ENCODE results near the gene FBXO30. TPM values are rescaled to one million over a fixed set of nuclear protein-coding genes. Genes with fewer than 3 reads are reported as not detected.

The FBXO30 gene
- total RNA-seq, 2 experiments from 2014 or later: 2.0 to 2.1 TPM

DNA sequence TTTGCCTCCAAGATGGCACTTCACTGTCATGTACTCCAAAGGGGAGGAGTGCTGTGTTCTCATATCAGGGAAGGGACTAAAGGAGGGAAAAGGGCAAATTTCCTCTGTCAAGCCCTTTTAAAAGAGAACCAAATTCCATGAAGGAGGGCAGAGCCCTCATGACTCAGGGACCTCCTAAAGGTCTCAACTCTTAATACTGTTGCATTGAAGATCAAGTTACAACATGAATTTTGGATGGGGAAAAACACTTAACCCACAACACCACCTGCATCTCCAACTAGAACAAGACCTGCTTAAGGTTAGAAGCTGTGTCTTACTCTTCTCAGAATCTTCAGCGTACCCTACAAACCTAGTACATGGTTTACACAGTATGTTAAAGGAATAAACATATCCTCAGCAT is 23.7 kb upstream of the FBXO30 start:
- intact Hi-C loops (cut with micrococcal nuclease): no loop called here
- peaks cover 7% of the 10 kb centered on the region for H3K4me1 Mint-ChIP-seq (ENCODE audit: low read depth)
- no peak for DNase-seq
- no peak overlapping the region for H3K27ac Mint-ChIP-seq
- no peaks in the 10 kb centered on the region for H3K36me3 Mint-ChIP-seq (ENCODE audit: low read depth)
- H3K27me3 Mint-ChIP-seq (ENCODE audit: low read depth): no peaks in the 10 kb centered on the region
- H3K4me3 Mint-ChIP-seq: no peak overlapping the region
- CTCF ChIA-PET: no interaction called here
- no peaks in the 10 kb centered on the region for H3K9me3 Mint-ChIP-seq

- CTCF ChIA-PET: no interaction called here
- no peaks in the 10 kb centered on the region for H3K9me3 Mint-ChIP-seq
- no peak overlapping the region for H3K27ac Mint-ChIP-seq
- intact Hi-C loops (cut with micrococcal nuclease): loop anchor here (1.0 kb wide), 2 partner anchors 13 to 22 kb away; partner anchors contain the start of gene FBXO30
- H3K4me3 Mint-ChIP-seq: no peak overlapping the region
- peaks cover 7% of the 10 kb centered on the region for H3K4me1 Mint-ChIP-seq (ENCODE audit: low read depth)
- no peak for DNase-seq
- H3K27me3 Mint-ChIP-seq (ENCODE audit: low read depth): no peaks in the 10 kb centered on the region
- H3K36me3 Mint-ChIP-seq (ENCODE audit: low read depth): no peaks in the 10 kb centered on the region
Measured at GRCh38 chr6:145836772-145837171, 22.2 kb upstream of the FBXO30 start.

DNA sequence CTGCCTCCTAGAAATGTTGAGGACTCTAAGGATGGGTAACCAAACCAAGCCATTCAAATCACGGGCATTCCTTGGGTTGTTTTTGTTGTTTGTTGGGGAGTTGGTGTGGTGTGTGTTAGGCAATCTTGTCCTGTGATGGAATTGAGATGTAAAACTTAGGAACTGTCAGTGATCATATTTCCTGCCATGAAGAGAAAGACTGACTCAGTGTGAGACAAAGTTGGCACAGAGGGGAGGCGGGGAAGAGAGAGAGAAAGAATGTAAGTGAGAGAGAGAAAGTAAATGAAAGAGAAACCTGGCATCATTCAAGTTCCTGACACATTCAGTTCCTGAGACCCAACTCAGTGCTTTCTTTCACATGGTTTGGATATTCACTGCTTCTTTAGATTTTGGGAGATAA is 21.6 kb upstream of the FBXO30 start:
- H3K4me1 Mint-ChIP-seq (ENCODE audit: low read depth): peaks cover 7% of the 10 kb centered on the region
- CTCF ChIA-PET: no interaction called here
- no peak overlapping the region for H3K4me3 Mint-ChIP-seq
- intact Hi-C loops (cut with micrococcal nuclease): loop anchor here (1.0 kb wide), 2 partner anchors 13 to 22 kb away; partner anchors contain the start of gene FBXO30
- H3K9me3 Mint-ChIP-seq: no peaks in the 10 kb centered on the region
- peak; percentile 39 for DNase-seq
- H3K36me3 Mint-ChIP-seq (ENCODE audit: low read depth): no peaks in the 10 kb centered on the region
- H3K27me3 Mint-ChIP-seq (ENCODE audit: low read depth): no peaks in the 10 kb centered on the region
- H3K27ac Mint-ChIP-seq: no peak overlapping the region

GRCh38 chr6:145830612-145831011 is 16.0 kb upstream of the FBXO30 start:
- Mint-ChIP-seq H3K4me3 (no peak overlapping the region), H3K27ac (no peak overlapping the region), H3K27me3 (ENCODE audit: low read depth) (no peaks in the 10 kb centered on the region), H3K9me3 (no peaks in the 10 kb centered on the region), H3K36me3 (ENCODE audit: low read depth) (peaks cover 2% of the 10 kb centered on the region), H3K4me1 (ENCODE audit: low read depth) (no peaks in the 10 kb centered on the region)
- intact Hi-C loops (cut with micrococcal nuclease): no loop called here
- CTCF ChIA-PET: no interaction called here
- no peak for DNase-seq

GRCh38 chr6:145829950-145830349 is 15.4 kb upstream of the FBXO30 start:
- no peaks in the 10 kb centered on the region for H3K27me3 Mint-ChIP-seq (ENCODE audit: low read depth)
- CTCF ChIA-PET: no interaction called here
- no peak overlapping the region for H3K4me3 Mint-ChIP-seq
- H3K4me1 Mint-ChIP-seq (ENCODE audit: low read depth): no peaks in the 10 kb centered on the region
- intact Hi-C loops (cut with micrococcal nuclease): loop anchor here (10.0 kb wide), 1 partner anchor 1245 kb away; no protein-coding TSS in a partner anchor
- DNase-seq: no peak
- no peak overlapping the region for H3K27ac Mint-ChIP-seq
- peaks cover 2% of the 10 kb centered on the region for H3K36me3 Mint-ChIP-seq (ENCODE audit: low read depth)
- no peaks in the 10 kb centered on the region for H3K9me3 Mint-ChIP-seq

- no peaks in the 10 kb centered on the region for H3K9me3 Mint-ChIP-seq
- no peaks in the 10 kb centered on the region for H3K4me1 Mint-ChIP-seq (ENCODE audit: low read depth)
- intact Hi-C loops (cut with micrococcal nuclease): loop anchor here (10.0 kb wide), 1 partner anchor 1244 kb away; no protein-coding TSS in a partner anchor
- CTCF ChIA-PET: no interaction called here
- peaks cover 2% of the 10 kb centered on the region for H3K36me3 Mint-ChIP-seq (ENCODE audit: low read depth)
- no peak overlapping the region for H3K27ac Mint-ChIP-seq
- no peaks in the 10 kb centered on the region for H3K27me3 Mint-ChIP-seq (ENCODE audit: low read depth)
- H3K4me3 Mint-ChIP-seq: no peak overlapping the region
- no peak for DNase-seq
Measured at GRCh38 chr6:145829102-145829501, 14.5 kb upstream of the FBXO30 start.

GRCh38 chr6:145824344-145824743 is 9.7 kb upstream of the FBXO30 start:
- CTCF ChIA-PET: no interaction called here
- DNase-seq: no peak
- Mint-ChIP-seq H3K36me3 (ENCODE audit: low read depth) (peaks cover 2% of the 10 kb centered on the region), H3K9me3 (no peaks in the 10 kb centered on the region), H3K27ac (no peak overlapping the region), H3K27me3 (ENCODE audit: low read depth) (no peaks in the 10 kb centered on the region), H3K4me3 (no peak overlapping the region), H3K4me1 (ENCODE audit: low read depth) (peaks cover 35% of the 10 kb centered on the region)
- intact Hi-C loops (cut with micrococcal nuclease): loop anchor here (10.0 kb wide), 1 partner anchor 1240 kb away; no protein-coding TSS in a partner anchor

DNA sequence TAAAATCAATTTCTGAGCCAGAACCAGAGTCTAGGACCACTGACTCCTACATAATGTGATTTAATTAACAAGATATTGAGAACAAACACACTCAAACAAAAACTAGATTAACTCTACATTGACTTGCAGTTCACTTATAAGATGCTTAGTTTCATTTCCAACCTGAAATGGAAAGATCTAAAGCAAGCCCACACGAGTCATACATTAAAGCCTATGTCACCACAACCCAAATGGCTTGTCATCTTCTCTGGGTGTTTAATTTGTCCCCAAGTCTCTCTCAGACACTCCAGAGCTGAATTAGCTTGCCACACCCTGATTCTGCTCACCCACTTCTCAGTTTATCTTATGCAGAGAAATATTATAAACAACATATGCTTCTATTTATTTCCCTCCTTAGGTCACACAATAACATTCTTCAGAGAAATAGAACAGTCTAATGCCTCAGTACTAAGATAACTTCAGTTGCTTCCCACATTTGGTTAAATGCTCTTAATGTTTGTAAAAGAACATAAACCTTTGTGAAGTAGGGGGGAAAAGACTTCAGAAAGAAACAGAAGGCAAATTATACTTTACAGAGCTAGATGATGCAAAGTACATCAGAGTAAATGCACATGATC is 8.8 kb upstream of the FBXO30 start:
- intact Hi-C loops (cut with micrococcal nuclease): loop anchor here (1.0 to 10.0 kb wide), 4 partner anchors 8 to 1239 kb away; no protein-coding TSS in a partner anchor
- DNase-seq: peak; percentile 22
- peaks cover 3% of the 10 kb centered on the region for H3K36me3 Mint-ChIP-seq (ENCODE audit: low read depth)
- H3K4me3 Mint-ChIP-seq: no peak overlapping the region
- CTCF ChIA-PET: no interaction called here
- H3K9me3 Mint-ChIP-seq: no peaks in the 10 kb centered on the region
- H3K27ac Mint-ChIP-seq: no peak overlapping the region
- H3K4me1 Mint-ChIP-seq (ENCODE audit: low read depth): peaks cover 37% of the 10 kb centered on the region
- H3K27me3 Mint-ChIP-seq (ENCODE audit: low read depth): no peaks in the 10 kb centered on the region

DNA sequence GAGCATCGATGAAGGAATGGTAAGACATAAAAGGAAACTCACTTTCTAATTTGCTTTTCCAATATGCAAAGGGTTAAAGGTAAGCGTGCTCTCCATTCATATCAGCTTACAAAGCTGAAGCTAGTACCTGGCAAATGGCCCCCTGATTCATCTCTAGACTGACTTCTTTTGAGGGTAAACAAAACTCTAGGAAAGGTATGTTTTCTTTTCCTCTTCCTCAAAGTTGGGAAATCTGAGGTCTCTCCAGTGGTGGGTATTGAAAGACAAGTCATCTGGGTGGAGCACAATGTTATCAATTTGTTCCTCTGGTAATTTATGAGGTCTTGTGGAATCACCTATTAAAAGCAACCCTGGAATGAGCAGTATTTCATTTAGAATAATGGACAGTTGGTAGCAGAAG is 7.9 kb upstream of the FBXO30 start:
- CTCF ChIA-PET: no interaction called here
- no peak overlapping the region for H3K4me3 Mint-ChIP-seq
- H3K36me3 Mint-ChIP-seq (ENCODE audit: low read depth): peaks cover 5% of the 10 kb centered on the region
- H3K4me1 Mint-ChIP-seq (ENCODE audit: low read depth): peaks cover 37% of the 10 kb centered on the region
- H3K27me3 Mint-ChIP-seq (ENCODE audit: low read depth): no peaks in the 10 kb centered on the region
- DNase-seq: no peak
- no peaks in the 10 kb centered on the region for H3K9me3 Mint-ChIP-seq
- intact Hi-C loops (cut with micrococcal nuclease): loop anchor here (2.0 to 10.0 kb wide), 2 partner anchors 1028 to 1238 kb away; no protein-coding TSS in a partner anchor
- no peak overlapping the region for H3K27ac Mint-ChIP-seq

DNA sequence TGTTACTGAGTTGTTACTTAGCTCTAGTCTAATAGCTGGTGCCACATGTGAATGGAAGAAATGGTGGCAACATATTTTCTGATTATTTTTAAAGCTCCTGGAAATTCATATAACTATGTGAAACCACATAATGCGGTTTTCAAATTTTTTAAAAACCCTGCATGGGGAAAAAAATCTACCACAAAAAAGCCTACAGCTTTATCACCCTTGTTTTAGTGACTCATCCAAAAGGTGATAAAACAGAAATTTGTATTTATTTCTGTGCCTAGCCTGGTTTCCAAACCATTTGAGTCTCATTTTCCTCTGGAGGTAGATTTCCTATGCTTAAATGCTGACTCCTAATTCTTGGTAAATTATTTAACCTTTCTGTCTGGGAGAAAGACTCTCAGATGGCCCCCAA is 5.4 kb upstream of the FBXO30 start:
- DNase-seq: no peak
- Mint-ChIP-seq H3K36me3 (ENCODE audit: low read depth) (peaks cover 6% of the 10 kb centered on the region), H3K4me3 (no peak overlapping the region), H3K9me3 (no peaks in the 10 kb centered on the region), H3K27ac (no peak overlapping the region), H3K4me1 (ENCODE audit: low read depth) (peaks cover 53% of the 10 kb centered on the region), H3K27me3 (ENCODE audit: low read depth) (no peaks in the 10 kb centered on the region)
- CTCF ChIA-PET: interaction anchor here (0.6 kb wide), 1 partner anchor 131 kb away, joined by 3 read pairs; no protein-coding TSS in a partner anchor
- intact Hi-C loops (cut with micrococcal nuclease): loop anchor here (5.0 to 10.0 kb wide), 2 partner anchors 1235 to 1478 kb away; no protein-coding TSS in a partner anchor

- no peak overlapping the region for H3K27ac Mint-ChIP-seq
- H3K9me3 Mint-ChIP-seq: no peaks in the 10 kb centered on the region
- CTCF ChIA-PET: no interaction called here
- H3K27me3 Mint-ChIP-seq (ENCODE audit: low read depth): no peaks in the 10 kb centered on the region
- intact Hi-C loops (cut with micrococcal nuclease): loop anchor here (5.0 kb wide), 1 partner anchor 1476 kb away; no protein-coding TSS in a partner anchor
- peaks cover 53% of the 10 kb centered on the region for H3K4me1 Mint-ChIP-seq (ENCODE audit: low read depth)
- peaks cover 6% of the 10 kb centered on the region for H3K36me3 Mint-ChIP-seq (ENCODE audit: low read depth)
- DNase-seq: no peak
- no peak overlapping the region for H3K4me3 Mint-ChIP-seq
Measured at GRCh38 chr6:145818796-145819195, 4.2 kb upstream of the FBXO30 start.

DNA sequence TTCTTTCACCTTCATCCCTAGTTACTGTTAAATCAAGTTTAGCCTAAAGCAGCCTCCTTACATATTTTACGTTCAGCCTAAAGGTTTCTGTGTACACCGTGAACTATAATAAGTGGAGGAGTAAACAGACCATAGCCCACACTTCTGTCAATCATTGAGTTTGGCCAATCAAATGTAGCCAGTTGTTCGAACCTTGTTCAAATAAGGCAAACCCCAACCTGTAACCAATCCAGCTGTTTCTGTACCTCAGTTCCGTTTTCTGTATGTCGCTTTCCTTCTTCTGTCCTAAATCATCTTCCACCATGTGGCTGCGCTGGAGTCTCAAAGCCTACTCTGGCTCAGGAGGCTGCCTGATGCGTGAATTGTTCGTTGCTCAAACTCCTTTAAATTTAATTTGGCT is 1.8 kb upstream of the FBXO30 start:
- Mint-ChIP-seq H3K36me3 (ENCODE audit: low read depth) (peaks cover 6% of the 10 kb centered on the region), H3K9me3 (no peaks in the 10 kb centered on the region), H3K4me1 (ENCODE audit: low read depth) (peaks cover 40% of the 10 kb centered on the region), H3K27me3 (ENCODE audit: low read depth) (no peaks in the 10 kb centered on the region), H3K27ac (no peak overlapping the region), H3K4me3 (peak overlapping the region; percentile 12)
- DNase-seq: no peak
- intact Hi-C loops (cut with micrococcal nuclease): loop anchor here (5.0 kb wide), 1 partner anchor 1474 kb away; no protein-coding TSS in a partner anchor
- CTCF ChIA-PET: no interaction called here
